Hypothalamus (tissue), 51 donors: ENCODE results near the gene CMIP.
A peak's percentile ranks its signal among the peaks of the same experiment; 100 is the strongest.
"Not testable (repeated sequence)": the region's sequence is repeated elsewhere in the genome, so short reads cannot be mapped to it uniquely, and the experiment has no call there.

ENCODE experiments used
- DNase-seq, 51 donors: peaks; one replicate each; lab custom pipeline; 2025; lab: John Stamatoyannopoulos, UW

Gene CMIP

DNA sequence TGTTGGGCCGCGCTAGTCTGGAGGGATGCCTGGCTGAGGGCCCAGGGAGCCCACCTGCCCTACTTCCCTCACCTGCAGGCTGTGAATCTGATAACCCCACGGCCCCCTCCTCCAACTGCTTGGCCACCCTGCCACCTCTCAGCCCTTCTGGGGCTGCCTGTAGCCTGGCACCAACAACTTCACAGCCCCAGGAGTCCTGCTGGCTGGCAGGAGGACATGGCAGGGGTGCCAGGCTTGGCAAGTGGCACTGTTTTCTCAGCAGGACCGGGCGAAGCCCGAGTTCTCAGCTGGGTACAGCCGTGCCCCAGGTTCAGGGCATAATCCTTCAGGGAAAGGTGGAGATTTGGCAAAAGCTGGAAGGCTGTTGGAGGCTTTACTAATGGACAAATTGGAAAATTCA, 129.6 kb downstream of the CMIP start:
- DNase-seq: peak in 8 of 51 donors; percentile 6 to 33 (median 18)

DNA sequence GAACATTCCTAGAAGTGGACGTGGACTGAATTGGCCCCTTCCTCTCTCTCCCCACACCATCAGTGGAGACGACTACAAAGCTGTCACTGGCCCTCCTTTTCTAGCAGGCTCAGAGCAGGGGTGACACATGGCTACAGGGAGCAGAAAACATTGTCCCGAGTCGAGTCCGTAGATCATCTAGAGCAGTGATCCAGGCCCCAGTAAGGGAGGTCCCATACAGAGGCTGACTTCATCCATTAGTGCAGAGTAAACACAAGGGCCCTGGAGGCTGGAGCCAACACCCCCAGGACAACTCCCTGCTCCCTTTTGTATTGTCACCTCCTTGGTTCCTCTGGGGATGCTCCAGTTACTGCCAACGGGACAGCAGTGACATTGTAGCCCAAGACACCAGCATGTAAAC, 130.7 kb downstream of the CMIP start:
- DNase-seq: no peak

DNA sequence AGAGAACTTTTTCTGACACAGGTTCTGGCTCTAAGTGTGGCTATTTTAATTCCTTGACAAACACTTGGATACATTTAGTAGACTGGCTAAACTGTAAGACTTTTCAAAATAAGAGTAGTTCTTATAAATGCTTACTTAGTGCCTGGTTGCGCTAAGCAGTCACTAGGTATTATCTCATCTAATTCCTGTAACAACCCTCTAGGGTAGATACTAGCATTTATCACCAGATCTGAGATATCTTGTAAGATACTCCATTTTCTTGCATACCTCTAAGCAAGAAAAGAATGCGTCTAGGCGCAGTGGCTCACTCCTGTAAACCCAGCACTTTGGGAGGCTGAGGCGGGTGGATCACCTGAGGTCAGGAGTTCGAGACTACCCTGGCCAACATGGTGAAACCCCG, 131.2 kb downstream of the CMIP start:
- DNase-seq: no peak

DNA sequence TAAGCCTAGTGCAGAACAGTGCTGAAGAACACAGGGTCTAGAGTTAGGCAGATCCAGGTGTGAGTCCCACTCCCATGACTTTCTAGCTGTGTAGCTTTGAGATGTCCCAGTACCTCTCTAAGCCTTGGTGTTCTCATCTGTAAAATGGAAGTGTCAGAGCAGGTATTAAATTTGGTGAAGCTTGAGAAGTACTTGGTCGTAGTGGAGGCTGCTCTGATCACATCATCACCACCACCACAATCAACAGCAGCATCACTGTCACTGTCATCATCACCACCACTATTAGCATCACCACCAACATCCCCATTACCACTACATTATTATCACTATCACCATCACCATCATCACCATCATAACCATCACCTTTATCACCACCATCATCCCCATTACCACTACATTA, 132.1 kb downstream of the CMIP start:
- DNase-seq: no peak

DNA sequence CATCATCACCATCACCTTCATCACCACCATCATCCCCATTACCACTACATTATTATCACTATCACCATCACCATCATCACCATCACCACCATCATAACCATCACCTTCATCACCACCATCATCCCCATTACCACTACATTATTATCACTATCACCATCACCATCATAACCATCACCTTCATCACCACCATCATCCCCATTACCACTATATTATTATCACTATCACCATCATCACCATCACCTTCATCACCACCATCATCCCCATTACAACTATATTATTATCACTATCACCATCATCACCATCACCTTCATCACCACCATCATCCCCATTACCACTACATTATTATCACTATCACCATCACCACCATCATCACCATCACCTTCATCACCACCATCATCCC, 132.7 kb downstream of the CMIP start:
- not testable (repeated sequence) for DNase-seq

DNA sequence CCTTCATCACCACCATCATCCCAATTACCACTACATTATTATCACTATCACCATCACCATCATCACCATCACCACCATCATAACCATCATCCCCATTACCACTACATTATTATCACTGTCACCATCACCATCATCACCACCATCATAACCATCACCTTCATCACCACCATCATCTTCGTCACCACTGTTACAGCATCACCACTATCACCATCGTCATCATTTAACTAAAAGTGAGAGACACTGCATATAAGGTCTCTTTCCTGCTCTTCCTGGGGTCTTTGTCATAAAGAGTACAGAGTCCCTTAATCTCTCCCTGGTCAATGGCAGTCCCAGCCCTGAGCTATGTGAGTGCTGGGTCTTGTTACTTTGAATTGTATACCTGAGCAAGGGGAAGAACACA, 133.5 kb downstream of the CMIP start:
- DNase-seq: no peak

DNA sequence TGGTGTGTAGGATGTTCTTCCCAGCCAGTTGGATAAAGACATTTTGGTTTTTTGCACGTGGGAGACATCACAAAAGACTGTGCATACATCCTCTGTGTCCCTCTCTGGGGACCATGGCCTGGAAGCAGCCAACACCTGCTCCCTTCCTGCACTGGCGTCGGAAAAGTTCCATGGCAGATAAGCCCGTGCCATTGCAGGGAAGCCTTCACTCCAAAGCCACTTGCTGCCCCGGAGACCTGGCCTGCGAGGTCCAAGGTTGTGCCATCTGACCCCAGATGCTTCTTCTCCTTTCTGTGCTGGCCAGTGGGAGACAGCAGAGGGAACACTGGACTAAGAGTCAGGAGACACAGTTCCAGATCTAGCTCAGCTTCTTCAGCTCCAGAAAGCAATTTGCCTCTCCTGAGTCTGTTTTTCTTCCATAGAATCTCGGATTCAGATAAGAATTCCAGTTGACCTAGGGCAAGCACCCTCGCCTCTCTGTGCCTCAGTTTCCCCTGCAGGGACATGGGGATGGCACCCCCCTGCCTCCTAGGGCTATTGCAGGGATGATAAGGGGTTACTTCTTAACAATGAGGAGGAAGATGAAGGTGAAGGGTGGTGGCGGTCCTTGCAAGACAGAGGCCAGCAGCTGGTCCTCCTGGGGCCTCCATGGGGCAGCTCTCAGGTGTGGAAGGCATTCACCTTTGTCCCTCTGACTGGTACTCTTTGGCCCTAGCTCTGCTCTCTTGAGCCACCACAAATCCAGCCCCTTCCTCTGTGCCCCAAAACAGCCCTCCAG, 134.2 kb downstream of the CMIP start:
- DNase-seq: no peak

DNA sequence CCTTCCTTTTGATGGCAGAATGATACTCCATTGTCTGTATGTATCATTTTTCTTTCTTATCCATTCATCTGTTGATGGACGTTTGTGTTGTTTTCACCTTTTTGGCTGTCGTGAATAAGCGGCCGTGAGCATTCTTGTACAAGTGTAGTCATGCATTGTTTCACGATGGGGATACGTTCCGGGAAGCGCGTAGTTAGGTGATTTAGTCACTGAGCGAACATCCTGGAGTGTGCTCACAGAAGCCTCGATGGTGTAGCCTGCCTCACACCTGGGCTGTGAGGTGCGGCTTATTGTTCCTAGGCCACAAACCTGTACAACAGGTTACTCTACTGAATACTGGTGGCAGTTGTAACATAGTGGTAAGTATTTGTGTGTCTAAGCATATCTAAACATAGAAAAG, 136.5 kb downstream of the CMIP start:
- DNase-seq: no peak

DNA sequence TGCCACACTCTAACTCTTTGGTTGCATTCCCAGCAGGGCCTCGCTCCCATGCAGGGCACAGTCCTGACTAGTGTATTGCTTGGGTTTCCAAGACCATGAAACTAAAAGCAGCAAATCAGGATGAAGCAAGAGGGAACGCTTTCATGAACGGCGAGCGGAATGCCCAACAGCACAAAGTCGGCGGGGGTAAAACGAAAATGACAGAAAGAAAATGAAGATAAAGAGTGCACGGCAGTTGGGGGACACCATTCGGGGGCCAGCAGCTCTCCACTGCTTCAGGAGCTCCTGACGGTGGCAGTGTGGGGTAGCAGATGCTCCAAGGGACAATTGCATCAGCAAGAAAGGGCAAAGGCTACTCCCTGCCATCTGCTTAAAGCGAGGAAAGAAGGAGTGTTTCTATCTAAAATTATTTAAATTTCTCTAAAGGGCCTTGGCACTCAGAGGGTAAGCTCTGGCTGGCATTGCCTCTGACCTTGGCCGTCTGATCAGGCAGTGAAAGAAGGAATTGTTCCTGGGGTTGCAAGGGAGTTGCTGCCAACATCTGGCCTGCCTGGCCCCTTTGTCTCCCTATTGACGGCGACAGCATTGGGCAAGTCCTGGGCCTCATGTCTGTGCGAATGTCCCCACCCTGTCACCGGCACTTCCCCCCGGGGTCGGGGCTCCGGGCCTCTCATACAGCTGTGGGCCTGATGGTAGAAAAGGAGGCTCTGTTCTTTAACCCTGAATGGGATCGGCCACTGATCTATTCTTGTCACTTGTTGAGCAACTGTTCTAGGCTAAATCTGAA, 138.2 kb downstream of the CMIP start:
- DNase-seq: peak in 44 of 51 donors; percentile 11 to 87 (median 55)

DNA sequence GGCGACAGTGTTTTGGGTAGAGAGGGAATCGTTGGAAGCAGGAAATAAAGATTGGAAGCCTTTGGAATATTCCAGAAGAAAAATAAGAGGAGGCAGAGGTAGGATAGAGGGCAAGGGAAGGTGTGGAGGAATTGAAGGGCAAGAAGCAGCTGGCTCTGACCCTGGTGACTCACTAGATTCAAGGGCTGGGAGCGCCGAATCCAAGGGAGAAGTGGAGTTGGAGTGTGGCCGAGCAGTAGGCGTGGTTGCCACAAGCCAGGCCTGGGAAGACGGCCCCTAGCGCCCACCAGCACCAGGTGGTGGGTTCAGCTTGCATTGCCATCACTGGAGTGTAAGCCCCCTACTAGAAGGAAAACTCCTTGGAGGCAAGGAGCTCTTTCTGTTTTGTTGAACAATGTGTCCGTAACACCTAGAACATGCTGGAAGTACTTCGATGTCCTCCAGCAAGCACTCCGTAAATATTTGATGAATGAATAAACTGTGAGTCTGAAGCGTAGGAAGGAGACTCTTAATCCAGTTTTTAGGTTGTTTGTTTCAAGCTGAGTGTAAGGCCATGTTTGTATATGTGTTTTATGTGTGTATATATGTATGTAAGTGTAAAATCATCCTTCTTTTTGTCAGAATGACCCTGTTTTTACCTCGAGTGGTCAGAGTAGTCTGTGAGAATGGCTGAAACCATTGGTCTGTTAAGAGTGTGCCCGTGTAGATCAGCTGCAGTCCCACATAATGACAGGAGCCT, 139.5 kb downstream of the CMIP start:
- peak in 2 of 51 donors; percentile 9 to 16 for DNase-seq

DNA sequence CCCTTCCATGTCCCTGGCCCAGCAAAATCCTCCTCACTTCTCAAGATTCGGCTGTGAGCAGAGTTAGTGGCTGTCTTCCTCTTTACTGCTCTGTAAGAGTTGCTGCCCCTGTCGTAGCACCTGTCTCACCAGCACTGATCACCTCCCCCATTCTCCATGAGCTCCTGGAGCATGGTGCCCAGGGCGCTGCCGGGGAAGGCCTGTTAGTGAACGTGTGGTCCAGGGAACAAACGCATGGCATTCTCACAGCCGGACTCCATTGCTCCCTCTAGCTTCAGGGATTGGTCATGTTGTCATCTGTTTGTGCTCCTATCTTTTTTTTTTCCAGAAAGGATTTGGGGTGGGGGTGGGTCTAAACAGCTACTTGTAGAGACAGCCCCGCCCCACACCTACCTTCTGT, 141.2 kb downstream of the CMIP start:
- no peak for DNase-seq

DNA sequence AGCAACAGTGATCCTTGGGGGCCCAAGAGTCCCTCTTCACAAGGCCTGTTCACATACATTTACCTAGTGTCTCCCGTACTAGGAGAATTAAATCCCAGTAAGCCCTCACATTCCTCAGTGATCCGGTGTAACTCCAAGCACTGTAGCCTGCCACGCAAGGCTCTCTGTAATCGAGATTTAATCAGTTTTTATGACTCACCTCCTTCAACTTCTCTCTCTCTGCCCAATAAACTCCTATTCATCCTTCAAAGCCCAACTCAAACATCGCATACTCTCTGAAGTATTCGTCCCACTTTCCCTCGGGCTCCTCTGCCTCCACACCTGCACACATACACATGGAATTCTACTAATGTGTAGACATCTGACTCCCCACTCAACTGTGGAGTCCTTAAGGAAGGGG, 141.8 kb downstream of the CMIP start:
- no peak for DNase-seq

DNA sequence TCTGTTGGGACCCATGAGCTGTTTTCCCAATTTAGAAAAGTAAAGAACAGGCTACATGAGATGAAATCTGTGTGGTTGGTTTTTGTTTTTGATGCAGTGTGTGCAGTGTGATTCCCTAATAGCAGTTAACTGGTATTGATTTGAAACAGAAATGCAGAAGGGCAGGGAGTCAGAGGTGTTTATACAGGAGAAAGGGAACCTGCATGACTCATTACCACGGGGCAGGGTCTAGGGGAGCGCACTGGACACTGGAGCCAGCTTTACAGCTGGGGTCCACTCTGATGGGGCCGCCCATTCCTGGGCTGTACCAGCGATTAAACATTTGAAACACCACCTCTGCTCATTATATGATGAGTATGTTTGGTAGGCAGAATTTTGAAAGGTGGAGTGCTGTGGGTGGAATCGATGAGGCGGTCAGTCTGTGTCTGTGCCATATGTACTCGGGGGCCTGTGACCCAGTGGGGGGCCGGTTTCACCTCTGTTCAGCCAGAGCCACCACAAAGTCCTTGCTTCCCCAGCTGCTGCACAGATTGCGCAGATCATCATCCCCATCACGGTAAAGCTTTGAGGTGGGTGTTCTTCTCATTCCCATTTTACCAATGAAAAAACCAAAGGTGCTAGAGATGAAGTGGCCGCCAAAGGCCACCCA, 142.5 kb downstream of the CMIP start:
- no peak for DNase-seq

DNA sequence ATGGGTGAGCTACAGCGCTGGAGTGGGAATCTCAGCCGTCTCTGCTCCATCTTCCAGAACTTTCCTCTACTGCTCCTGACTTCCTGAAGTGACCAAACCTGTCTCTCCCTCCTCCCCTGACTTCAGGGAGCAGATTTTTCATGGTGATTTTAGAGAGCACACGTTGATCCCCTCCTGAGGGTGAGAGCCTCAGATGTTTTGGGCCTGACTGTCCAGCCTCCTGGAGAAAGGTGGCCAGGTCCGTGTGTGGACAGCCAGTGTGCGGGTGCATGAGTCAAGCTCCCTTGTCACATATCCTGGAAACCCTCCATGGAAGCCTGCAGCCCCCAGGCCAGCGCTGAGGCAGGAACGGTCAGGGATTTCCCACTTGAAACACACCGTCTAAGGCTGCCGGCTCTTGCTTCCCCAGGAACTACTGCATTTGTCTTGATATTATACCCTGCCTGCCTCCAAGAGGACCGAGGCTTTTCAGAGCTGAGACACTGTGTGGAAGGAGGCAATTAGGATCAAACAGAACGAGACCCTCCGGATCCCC, 143.1 kb downstream of the CMIP start:
- DNase-seq: no peak

DNA sequence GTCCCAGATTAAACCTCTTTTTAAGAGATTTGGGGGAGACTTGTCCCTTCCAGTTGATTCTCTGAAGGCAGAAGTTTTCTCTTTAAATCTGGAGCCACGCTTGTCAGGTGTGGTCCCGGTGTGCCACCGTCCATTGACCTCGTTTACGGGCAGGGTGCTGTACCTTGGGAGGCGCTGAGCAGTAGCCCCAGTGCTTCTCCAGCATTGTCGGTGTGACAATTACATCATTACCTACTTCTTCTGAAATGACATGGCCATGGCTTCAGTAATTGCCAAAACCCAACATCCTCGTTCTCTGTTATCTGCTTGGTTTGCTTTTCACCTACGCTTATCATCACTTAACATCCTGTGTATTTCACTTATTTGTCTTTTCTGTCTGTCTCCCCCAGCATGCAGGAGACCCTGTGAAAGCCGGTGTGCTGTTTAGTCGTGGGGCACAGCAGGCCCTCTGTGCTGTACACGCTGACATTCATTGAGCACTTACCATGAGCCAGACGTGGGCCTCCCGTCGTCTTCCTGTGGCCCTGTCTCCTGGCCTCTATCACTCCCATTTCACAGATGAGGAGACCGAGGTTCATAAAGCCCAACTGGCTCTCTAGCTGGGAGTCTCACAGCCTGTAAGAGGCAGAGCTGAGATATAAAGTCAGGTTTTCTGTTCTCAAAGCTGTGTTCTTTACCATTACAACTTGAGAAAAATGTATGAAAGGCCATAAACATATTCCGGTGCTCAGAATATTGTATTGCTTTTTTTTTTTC, 143.9 kb downstream of the CMIP start:
- no peak for DNase-seq

DNA sequence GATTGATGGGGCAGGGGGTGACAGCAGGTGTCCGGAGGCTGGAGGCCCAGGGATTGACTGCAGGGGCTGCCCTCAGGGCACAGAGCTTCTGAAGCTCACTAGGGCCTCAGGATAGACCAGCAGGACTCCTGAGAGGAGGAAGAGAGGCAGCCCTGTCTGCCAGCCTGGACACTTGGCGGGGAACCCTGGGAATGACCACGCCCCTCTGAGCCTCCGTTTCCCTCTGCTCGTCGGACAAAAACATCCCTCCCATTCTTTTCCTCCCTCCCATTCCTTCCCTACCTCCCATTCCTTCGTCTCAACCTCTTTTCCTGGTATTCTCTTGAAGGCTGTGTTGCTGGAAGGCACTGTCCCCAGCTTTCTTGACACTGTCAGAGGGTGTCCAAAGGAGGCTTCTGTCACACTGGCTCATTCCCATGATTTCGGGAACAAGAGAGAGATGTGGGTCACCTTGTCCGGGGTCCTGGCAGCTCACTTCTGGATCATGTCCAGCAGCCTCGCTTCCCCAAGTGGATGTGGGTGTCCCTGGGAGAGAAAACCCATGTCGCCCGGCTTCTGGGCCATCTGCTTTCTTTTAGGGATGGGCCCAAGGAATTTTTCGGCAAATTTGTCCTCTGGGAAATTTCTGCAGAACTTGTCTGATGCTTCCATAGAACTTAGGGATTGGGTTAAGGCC, 145.5 kb downstream of the CMIP start:
- DNase-seq: no peak

DNA sequence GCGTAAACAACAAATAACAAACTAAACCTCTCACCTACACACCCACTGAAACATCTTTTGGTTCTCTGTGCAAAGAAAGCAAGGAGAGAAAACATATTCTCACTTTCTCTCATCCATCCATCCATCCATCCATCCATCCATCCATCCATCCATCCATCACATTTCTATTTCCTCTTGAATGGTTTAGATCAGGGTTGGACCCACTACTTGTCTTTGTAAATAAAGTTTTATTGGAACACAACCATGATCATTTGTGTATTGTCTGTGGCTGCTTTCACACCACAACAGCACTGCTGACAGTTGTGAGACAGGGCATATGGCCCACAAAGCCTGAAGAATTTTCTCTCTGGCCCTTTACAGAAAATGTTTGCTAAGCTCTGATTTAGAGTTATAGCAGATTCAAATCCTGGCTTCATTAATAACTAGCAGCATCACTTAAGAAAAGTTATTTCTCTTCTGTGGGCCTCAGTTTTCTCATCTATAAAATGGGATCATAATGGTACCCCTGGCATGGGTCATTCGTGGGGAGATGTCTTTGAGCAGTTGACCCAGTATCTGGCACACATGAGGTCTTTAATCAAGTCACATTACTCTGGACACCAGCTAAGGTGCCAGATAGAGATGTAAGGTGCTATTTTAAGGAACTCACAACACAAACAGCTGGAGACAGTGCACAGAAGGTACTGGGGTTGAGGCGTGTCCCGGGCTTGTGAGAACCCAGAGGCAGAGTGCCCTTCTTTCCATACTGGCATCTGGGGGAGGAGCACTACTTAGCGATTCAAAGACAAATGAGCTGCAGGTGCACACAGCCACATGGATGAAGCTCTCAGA, 146.3 kb downstream of the CMIP start:
- no peak for DNase-seq

DNA sequence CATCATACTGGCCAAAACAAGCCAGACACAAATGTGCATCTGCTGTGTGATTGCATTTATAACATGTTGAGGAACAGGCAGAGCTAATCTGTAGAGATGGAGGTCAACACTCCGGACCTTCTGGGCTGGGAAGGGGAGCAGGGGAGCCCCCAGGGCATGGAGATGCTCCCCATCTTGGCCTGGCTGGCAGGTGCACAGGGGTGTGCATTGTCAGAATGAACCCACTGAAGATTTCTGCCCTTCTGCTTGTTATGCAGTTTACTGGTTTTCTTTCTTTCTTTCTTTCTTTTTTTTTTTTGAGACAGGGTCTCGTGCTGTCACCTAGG, 146.9 kb downstream of the CMIP start:
- no peak for DNase-seq
